Measurements from ENCODE around the gene TMEM62. TPM values are rescaled to one million over a fixed set of nuclear protein-coding genes. Genes with fewer than 3 reads are reported as not detected.

The TMEM62 gene
- total RNA-seq, 4 donors from 2014 or later, result 15.8 to 49.2 (median 22.1) TPM

DNA sequence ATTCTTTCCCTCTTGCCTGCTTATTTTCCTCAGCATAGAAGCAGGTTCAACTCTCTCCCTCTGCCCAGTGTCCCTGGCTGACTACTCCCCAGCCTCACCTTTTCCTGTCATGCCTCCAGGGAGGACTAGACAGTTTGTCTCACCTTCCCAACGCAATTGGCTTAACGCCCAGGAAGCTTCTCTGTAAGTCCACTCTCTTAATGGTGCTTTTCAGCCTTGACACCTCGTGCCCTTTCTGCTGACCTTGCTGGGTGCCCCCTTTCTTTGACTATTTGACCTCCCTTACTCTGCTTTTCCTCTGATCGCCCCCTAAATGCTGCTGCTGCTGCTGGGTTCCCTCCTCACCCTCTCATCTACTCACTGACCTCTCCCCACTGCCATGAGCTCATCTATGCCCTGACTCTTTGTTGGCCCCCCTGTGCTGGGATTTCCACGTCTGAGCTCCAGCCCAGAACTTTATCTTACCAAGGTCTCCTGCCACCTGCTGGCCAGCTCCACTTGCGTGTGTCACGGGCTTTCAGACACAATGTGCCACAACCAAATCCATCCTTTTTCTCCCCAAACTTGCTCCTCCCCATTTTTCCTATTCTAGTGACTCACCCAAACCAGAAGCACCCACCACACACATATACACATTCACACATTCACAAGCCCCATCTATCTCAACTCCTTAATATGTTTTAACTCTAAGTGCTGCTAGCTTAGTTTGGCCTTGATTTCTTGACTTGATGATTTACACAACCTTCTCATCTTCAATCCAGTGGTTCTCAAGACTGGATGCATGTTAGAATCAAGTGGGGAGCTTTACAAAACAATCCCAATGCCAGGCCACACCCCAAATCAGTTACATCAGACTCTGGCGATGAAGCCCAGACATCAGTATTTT lies 70.9 kb downstream of the TMEM62 start:
- Histone ChIP-seq H3K9me3 (no peaks in the 10 kb centered on the region), H3K36me3 (no peaks in the 10 kb centered on the region), H3K27ac (no peak overlapping the region), H3K27me3 (peaks cover 0 to 23% (median 0%) of the 10 kb centered on the region in 4 donors), H3K4me1 (peaks cover 0 to 4% (median 0%) of the 10 kb centered on the region in 3 donors), H3K4me3 (no peak overlapping the region)
- intact Hi-C loops (cut with DNase I), result no loop called here
- TF ChIP-seq, protein P1, sequence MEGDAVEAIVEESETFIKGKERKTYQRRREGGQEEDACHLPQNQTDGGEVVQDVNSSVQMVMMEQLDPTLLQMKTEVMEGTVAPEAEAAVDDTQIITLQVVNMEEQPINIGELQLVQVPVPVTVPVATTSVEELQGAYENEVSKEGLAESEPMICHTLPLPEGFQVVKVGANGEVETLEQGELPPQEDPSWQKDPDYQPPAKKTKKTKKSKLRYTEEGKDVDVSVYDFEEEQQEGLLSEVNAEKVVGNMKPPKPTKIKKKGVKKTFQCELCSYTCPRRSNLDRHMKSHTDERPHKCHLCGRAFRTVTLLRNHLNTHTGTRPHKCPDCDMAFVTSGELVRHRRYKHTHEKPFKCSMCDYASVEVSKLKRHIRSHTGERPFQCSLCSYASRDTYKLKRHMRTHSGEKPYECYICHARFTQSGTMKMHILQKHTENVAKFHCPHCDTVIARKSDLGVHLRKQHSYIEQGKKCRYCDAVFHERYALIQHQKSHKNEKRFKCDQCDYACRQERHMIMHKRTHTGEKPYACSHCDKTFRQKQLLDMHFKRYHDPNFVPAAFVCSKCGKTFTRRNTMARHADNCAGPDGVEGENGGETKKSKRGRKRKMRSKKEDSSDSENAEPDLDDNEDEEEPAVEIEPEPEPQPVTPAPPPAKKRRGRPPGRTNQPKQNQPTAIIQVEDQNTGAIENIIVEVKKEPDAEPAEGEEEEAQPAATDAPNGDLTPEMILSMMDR (IDR thresholded peaks at IDR 0.05), result peak; percentile 32 to 59 (median 49)
- TF ChIP-seq POLR2A (IDR thresholded peaks at IDR 0.05), result no peak
- 32 to 40% methylated on average over 8 of the region's 8 CpGs for WGBS, 2 donors
- DNase-seq, result no peak

DNA sequence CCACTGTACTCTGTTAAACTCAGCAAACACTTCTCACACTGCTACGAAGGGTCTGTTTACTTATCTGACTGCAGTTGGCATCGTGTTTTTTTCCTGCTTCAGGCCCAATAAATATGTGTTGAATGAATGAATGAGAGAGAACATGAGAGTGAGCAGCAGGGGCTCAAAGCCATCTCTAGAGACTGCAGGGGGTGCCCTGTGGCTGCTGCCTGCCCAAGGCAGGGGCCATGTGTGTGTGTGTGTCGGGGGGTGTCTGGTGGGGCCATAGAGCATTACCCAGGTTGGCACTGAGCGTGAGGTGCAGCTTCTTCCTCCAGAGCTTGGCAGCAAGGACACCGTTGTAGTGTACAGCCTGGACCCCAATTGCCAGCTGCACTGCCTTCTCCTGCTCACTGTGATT lies 72.7 kb downstream of the TMEM62 start:
- H3K4me1 ChIP-seq, result peaks cover 0 to 4% (median 0%) of the 10 kb centered on the region in 3 donors
- WGBS, 2 donors, result 60 to 81% methylated on average over 2 to 3 of the region's 5 CpGs
- no peak overlapping the region for H3K27ac ChIP-seq
- no peaks in the 10 kb centered on the region for H3K9me3 ChIP-seq
- TF ChIP-seq, protein P1 (IDR thresholded peaks at IDR 0.05), result no peak
- TF ChIP-seq POLR2A (IDR thresholded peaks at IDR 0.05), result no peak
- peaks cover 0 to 41% (median 0%) of the 10 kb centered on the region in 4 donors for H3K27me3 ChIP-seq
- DNase-seq, result no peak
- no peaks in the 10 kb centered on the region for H3K36me3 ChIP-seq
- H3K4me3 ChIP-seq, result no peak overlapping the region
- intact Hi-C loops (cut with DNase I), result no loop called here

DNA sequence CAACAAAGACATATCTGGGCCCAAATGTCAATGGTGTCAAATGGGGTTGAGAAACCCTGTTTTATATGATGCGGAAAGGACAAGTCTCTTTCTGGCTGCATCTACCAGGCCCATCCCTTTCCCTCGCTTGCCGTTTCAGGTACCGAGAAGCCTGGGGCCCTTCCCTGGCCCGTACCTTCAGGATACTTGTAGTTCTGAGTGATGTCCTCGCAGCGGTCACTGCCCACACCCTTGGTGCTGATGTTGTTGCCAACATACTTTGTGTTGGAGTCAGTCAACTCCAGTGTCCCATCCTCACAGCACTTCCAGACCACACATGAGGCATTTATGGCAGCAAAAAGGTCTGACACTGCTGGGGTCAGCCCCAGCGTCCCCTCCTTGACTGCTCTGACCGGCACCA lies 73.6 kb downstream of the TMEM62 start:
- Histone ChIP-seq H3K27me3 (peaks cover 0 to 50% (median 0%) of the 10 kb centered on the region in 4 donors), H3K4me3 (no peak overlapping the region), H3K9me3 (no peaks in the 10 kb centered on the region), H3K27ac (no peak overlapping the region), H3K36me3 (no peaks in the 10 kb centered on the region), H3K4me1 (peaks cover 0 to 4% (median 0%) of the 10 kb centered on the region in 3 donors)
- intact Hi-C loops (cut with DNase I), result no loop called here
- TF ChIP-seq, protein P1 (IDR thresholded peaks at IDR 0.05), result no peak
- 90 to 99% methylated on average over 7 to 9 of the region's 9 CpGs for WGBS, 2 donors
- DNase-seq, result no peak

DNA sequence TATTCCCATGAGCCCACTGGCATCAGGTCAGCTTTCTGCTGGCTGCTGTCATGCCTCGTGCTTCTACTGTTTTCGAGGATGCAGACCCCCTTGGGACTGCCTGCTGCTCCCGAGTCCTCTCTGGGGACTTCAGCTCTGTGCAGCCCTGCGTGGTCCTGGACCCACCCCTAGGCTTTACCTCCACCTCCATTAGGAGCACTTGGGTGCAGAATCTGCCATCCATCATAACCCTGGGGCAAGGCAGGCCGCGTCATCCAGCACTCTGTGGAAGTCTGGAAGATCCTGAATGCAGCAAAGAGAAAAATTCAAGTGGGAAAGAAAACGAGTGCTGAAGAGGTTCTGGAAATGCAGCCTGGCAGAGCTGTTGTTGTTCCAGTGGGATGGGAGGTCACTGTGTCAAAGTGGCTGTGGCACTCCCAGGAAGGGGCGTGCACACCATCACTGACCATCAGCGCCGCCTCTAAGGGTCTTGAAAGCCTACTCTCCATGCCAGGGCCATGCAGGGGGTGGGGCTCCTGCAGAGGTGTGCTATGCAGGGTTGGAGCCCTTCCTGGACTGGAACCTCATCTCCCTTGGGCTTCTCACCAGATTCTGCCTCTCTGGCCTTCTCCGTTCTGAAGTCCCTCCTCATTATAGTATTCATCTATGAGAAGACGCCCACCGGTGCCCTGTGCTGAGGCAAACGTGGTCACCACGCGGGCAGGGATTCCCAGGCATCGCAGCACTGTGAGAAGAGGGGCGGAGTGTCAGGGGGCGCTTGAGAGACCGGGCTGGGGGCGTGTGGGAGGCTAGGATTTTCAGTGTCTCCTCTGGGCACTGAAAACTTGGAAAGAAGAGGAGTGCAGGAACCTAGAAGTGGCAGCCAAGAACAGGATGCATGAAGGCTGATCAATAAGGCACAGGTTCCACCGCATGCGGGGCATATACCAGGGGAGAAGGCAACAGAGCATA lies 74.9 kb downstream of the TMEM62 start:
- H3K27ac ChIP-seq, result no peak overlapping the region
- H3K9me3 ChIP-seq, result no peaks in the 10 kb centered on the region
- TF ChIP-seq, protein P1 (IDR thresholded peaks at IDR 0.05), result no peak
- no peak for TF ChIP-seq POLR2A (IDR thresholded peaks at IDR 0.05)
- no peak overlapping the region for H3K4me3 ChIP-seq
- peaks cover 0 to 4% (median 0%) of the 10 kb centered on the region in 3 donors for H3K4me1 ChIP-seq
- no peak for DNase-seq
- H3K27me3 ChIP-seq, result peaks cover 0 to 50% (median 0%) of the 10 kb centered on the region in 4 donors
- 60% methylated on average over 9 to 13 of the region's 23 CpGs for WGBS, 2 donors
- H3K36me3 ChIP-seq, result no peaks in the 10 kb centered on the region
- intact Hi-C loops (cut with DNase I), result no loop called here
